Diencephalon (tissue), 1 donor: Measurements from ENCODE around the gene HMGCR. TPM values are rescaled to one million over a fixed set of nuclear protein-coding genes. Genes with fewer than 3 reads are reported as not detected.

Source experiments
- total RNA-seq: library from RNA; depleted of rRNA; stranded (reverse); fragments of >200 nt; gene quantifications from one replicate; pipeline ENCODE4 v1.2.3, GENCODE V29; 2014

Gene HMGCR
- 298 TPM for total RNA-seq

GRCh38 chr5:75336615-75337336 lies at the start of gene HMGCR:
TSS of gene HMGCR (plus strand) at chr5:75337220. CDS start at chr5:75342606, 5,386 bp downstream.

Other genes starting within 250 kb of the HMGCR start
- gene ANKRD31, start 100.3 kb upstream of the HMGCR start, total RNA-seq, result 1.2 TPM
- gene CERT1, start 174.4 kb downstream of the HMGCR start, total RNA-seq, result 76.6 TPM
- gene POLK, start 174.7 kb downstream of the HMGCR start, total RNA-seq, result 48.7 TPM